K562 (cell line): Measurements from ENCODE around the gene SEMA5A. TPM values are rescaled to one million over a fixed set of nuclear protein-coding genes. Genes with fewer than 3 reads are reported as not detected.

ENCODE experiments used
- CEBPZ ChIP-seq: fragments of 150-350 bp; IDR thresholded peaks from 2 replicates; pipeline ENCODE4 v1.6.1; 2014; ENCODE audit warnings: low read depth, mild to moderate bottlenecking, low read length, borderline replicate concordance
- HINFP ChIP-seq: fragments of 450-650 bp; conservative IDR thresholded peaks from 2 replicates; pipeline ENCODE4 v1.6.1; 2016; ENCODE audit warnings: missing genetic modification characterization, low read depth, mild to moderate bottlenecking, control low read depth, missing compliant biosample characterization
- JUNB ChIP-seq: fragments of 450-650 bp; formaldehyde crosslinking; conservative IDR thresholded peaks from 2 replicates; pipeline ENCODE4 v1.4.0; 2020; ENCODE audit warnings: mild to moderate bottlenecking
- NR0B1 ChIP-seq: fragments of 450-650 bp; IDR thresholded peaks from one replicate; pipeline ENCODE4 v1.6.1; 2018; ENCODE audit warnings: mild to moderate bottlenecking, moderate library complexity; ENCODE audit not compliant: partially characterized antibody
- POU5F1 ChIP-seq: fragments of 150-350 bp; IDR thresholded peaks from 2 replicates; pipeline ENCODE4 v1.6.1; 2014; ENCODE audit warnings: borderline replicate concordance, low read length, low read depth, mild to moderate bottlenecking; ENCODE audit not compliant: partially characterized antibody
- SMARCC2 ChIP-seq: fragments of 450-650 bp; IDR thresholded peaks from 2 replicates; pipeline ENCODE4 v1.6.1; 2017; ENCODE audit warnings: antibody characterized with exemption, moderate library complexity, mild to moderate bottlenecking, low read depth
- ZNF121 ChIP-seq: sonication (generic); formaldehyde crosslinking; conservative IDR thresholded peaks from 2 replicates; pipeline ENCODE4 v1.8.0; 2022; ENCODE audit warnings: missing genetic modification reagents
- ZNF57 ChIP-seq: fragments of 450-650 bp; formaldehyde crosslinking; IDR thresholded peaks from 2 replicates; pipeline ENCODE4 v1.4.0; 2020; ENCODE audit warnings: mild to moderate bottlenecking, moderate library complexity
- polyA plus RNA-seq, 8 experiments: library from polyadenylated mRNA; depleted of rRNA in 4 of 8; stranded (reverse) in 5 of 8; unstranded in 3 of 8; fragments of >200 nt; fragmentation: Nextera tagmentation in 2 of 8; fragmentation: Illumina TruSeq in 1 of 8; extraction: Ambion mirVana in 2 of 8; extraction: Trizol in 1 of 8; gene quantifications; 2 replicates each; pipeline versions ENCODE4 v1.2.1 to v1.2.3, GENCODE V29; 2011 to 2014; ENCODE audit warnings: inconsistent platforms in 1 of 8, missing spikeins in 1 of 8
- total RNA-seq, 7 experiments: library from RNA; depleted of rRNA in 6 of 7; stranded (reverse); fragments of >200 nt in 6 of 7; fragmentation: Illumina TruSeq in 2 of 7; extraction: Trizol in 2 of 7; gene quantifications; 2 replicates each; pipeline versions ENCODE4 v1.2.1 to v1.2.3, GENCODE V29; 2011 to 2021; ENCODE audit warnings: low replicate concordance in 1 of 7

SEMA5A gene
- total and polyA plus RNA-seq, 9 of the 15 experiments (the other 6 are each of a cell fraction or from before 2014, with no cell fraction given), result 0.02 TPM; not detected in 8

- no peak for TF ChIP-seq HINFP (tag)
- TF ChIP-seq ZNF121 (CRISPR knock-in tag), result no peak
- TF ChIP-seq POU5F1, result no peak
- TF ChIP-seq CEBPZ, result no peak
- TF ChIP-seq JUNB (CRISPR knock-in tag), result no peak
- TF ChIP-seq ZNF57 (CRISPR knock-in tag), result no peak
- TF ChIP-seq SMARCC2, result no peak
- no peak for TF ChIP-seq NR0B1
Observed at GRCh38 chr5:9370256-9370655, 175.6 kb downstream of the SEMA5A start (continued).
